GM04504 (cell line): ENCODE results near the gene REST.
"Not testable (repeated sequence)": the region's sequence is repeated elsewhere in the genome, so short reads cannot be mapped to it uniquely, and the experiment has no call there.

Experiments
- DNase-seq: peaks from one replicate; pipeline ENCODE4 v3.0.0-alpha.2; 2012; ENCODE audit warnings: low read depth

REST gene, protein sequence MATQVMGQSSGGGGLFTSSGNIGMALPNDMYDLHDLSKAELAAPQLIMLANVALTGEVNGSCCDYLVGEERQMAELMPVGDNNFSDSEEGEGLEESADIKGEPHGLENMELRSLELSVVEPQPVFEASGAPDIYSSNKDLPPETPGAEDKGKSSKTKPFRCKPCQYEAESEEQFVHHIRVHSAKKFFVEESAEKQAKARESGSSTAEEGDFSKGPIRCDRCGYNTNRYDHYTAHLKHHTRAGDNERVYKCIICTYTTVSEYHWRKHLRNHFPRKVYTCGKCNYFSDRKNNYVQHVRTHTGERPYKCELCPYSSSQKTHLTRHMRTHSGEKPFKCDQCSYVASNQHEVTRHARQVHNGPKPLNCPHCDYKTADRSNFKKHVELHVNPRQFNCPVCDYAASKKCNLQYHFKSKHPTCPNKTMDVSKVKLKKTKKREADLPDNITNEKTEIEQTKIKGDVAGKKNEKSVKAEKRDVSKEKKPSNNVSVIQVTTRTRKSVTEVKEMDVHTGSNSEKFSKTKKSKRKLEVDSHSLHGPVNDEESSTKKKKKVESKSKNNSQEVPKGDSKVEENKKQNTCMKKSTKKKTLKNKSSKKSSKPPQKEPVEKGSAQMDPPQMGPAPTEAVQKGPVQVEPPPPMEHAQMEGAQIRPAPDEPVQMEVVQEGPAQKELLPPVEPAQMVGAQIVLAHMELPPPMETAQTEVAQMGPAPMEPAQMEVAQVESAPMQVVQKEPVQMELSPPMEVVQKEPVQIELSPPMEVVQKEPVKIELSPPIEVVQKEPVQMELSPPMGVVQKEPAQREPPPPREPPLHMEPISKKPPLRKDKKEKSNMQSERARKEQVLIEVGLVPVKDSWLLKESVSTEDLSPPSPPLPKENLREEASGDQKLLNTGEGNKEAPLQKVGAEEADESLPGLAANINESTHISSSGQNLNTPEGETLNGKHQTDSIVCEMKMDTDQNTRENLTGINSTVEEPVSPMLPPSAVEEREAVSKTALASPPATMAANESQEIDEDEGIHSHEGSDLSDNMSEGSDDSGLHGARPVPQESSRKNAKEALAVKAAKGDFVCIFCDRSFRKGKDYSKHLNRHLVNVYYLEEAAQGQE

DNA sequence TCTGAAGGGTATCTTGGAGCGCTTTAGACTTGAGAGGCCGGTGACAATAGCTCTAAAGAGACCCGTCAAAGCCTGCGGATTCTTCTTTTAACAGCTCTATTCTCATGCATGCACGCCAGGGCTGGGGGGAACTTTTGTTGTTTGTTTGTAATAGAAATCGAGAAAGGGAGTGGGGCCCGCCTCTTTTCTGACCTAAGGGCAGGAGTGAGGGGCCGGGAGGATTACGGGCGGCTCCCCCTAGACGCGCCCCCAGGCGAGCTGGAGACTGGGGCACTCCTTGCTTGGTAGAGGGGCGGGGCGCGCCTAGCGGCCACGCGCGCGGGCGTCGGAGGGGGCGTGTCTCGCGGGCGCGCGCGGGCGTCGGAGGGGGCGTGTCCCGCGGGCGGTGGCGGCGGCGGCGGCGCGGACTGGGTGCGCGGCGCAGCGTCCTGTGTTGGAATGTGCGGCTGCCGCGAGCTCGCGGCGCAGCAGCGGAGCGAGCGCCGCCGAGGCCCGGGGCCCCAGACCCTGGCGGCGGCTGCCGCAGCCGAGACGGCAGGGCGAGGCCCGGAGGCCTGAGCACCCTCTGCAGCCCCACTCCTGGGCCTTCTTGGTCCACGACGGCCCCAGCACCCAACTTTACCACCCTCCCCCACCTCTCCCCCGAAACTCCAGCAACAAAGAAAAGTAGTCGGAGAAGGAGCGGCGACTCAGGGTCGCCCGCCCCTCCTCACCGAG, at the start of gene REST:
Gene REST, plus strand, starts transcription at position 412 of the 717 bp plus-strand sequence. CDS start 2,739 bp downstream, outside the sequence.
- DNase-seq: peak; percentile 30

DNA sequence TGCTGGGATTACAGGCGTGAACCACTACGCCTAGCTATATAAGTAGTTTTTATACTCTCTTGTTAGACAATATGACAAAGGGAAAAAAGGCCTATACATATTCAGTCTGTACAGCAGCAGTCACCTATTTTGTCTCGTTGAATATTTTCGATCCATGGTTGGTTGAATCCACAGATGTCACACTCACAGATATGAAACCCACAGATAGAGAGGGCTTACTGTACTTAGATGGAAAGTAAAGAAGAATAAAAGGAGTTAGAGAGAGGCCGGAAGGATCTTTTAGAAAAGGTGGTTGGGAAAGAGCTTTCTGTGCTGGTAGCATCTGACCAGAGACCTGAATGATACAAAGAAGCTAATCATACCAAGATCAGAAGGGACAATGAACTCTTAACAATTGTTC, 47.9 kb upstream of the REST start:
- DNase-seq: no peak

DNA sequence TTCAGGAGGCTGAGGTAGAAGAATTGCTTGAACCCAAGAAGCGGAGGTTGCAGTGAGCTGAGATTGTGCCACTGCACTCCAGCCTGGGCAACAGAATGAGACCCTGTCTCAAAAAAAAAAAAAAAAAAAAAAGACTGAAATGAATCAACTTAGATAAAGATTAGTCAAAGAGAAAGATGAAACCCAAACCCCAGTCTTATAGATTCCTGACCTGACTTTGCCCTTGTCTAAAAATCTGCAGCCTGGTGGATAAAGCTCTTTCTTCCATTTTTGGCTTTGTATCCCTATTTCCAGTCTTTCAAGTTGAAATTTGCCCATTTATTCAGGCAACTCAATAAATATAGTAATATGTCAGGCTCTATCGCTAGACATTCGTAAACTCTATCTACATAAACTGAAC, 46.9 kb upstream of the REST start:
- no peak for DNase-seq

DNA sequence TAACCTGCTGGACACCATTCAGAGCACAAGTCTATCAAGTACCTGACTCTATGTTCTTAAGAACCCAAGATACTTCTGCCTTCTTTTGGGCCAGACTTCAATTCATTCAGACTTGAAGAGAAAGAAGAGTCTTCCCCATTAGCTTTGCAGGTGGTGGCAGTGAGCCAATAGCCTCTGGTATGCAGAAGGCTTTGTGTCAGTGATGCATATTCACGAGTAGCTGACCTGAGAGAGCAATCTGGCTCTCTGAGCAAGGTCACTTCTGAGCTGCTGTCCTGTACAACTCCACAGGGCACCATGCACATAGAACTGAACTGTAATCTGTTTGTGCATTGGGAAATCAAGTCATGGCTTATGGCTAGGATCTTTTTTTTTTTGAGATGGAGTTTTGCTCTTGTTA, 46.3 kb upstream of the REST start:
- no peak for DNase-seq

DNA sequence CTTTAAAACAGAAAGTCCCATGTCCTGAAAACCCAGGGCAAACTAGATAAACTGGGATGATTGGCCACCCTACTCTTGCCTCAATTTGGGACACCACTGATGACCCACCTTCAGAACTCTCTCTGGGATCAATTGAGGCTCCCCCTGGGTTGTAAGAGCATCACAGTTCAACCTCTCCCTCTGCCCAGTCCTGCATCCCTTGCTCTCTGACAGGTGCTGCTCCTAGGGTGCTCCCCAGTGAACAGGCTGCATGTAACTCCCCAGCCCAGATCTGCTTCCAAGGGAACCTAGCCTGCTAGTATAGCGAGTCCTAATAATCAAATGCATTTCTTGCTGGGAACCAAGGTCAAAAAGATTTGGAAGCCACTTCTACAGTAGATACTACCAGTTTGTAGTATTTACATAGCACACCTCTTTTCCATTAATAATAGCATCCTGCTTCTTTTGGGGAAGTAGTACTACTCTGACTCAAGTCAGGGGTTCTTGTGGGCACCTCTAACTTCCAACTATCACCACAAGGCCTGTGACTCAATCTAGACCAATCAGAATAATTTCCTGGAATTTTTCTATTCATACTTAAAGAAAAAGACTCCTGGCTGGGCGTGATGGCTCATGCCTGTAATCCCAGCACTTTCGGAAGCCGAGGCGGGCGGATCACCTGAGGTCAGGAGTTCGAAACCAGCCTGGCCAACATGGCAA, 44.1 kb upstream of the REST start:
- DNase-seq: no peak

DNA sequence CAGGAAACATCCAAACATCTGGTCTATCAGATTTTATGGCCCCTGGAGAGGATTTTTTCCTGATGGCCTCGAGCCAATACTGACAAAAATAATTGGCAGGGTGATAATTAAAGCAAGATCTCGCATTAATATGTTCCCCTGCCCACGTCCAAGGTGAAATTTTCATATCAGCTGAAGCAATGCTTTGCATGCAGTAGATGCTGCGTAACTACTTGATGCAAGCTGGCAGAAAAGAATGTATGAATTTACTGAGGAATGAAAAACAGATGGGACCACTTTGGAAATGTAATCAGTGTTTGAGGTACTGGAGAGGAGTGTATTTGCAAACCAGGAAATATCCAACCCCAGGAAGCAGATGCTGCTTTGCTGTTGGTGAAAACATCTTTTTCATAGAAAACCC, 36.8 kb upstream of the REST start:
- DNase-seq: peak; percentile 27

DNA sequence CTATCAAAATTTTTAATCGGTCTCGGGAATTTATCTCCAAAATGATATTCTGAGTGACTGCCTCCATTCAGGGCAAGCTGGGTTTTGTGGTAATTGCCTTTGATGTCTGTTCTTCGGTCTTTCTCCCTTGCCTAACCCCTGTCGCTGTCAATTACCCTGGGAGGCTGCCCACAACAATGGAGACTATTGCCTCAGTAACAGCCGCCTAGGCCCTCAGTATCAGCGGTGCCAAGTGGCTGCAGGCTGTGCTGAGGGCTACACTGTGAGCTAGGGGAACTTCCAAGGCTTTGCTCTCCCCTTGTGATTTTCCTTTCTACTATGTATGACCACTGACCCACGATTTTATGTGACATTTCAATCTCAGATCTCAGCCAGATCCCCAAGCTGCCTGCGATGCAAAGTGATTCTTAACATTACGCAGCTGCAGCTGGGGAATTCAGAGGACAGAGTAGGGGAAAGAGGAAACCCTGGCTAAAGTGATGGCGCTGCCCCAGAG, 36.3 kb upstream of the REST start:
- DNase-seq: no peak

DNA sequence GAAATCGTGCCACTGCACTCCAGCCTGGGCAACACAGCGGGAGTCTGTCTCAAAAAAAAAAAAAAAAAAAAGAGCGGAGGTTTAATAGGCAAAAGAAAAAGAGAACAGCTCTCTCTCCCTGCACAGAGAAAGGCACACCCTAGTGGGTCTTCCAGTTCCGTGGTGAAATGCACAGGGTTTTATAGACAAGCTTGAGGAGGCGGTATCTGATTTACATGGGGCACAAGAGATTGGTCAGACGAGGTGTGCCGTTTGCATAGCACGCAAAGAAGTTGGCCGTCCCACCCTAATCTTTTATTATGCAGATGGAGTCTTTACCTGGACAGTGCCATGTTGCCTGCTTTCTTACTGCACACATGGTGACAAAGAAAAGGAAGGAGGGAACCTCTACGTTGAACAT, 33.5 kb upstream of the REST start:
- no peak for DNase-seq

DNA sequence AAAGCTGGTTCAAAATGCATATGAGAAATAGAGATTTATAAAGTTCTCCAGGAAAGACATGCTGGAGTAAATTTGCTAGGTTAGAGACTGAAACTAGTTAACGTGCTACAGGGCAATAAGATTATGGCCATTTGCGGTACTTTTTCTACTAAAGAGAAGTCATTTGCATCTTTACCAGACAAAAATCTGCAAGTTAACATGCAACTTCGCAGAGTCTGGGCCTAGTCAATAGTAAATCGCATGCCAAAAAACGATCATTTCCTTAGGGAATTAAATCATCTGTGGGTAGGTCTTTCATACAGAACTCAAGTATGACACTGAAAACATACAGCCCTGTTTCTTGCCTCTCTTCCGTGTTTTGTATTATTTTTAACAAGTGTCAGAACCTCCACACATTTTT, 32.8 kb upstream of the REST start:
- no peak for DNase-seq

DNA sequence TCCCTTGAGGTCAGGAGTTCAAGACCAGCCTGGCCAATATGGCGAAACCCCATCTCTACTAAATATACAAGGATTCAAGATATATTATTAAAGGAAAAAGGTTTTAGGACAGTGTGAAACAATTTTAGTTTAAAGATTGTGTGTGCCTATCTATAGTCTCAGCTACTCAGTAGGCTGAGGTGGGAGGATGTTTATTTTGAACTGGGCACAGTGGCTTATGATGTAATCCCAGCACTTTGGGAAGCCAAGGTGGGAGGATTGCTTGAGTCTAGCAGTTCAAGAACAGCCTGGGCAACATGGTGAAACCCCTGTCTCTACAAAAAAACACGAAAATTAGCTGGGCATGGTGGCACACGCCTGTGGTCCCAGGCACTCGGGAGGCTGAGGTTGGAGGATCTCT, 31.4 kb upstream of the REST start:
- no peak for DNase-seq

DNA sequence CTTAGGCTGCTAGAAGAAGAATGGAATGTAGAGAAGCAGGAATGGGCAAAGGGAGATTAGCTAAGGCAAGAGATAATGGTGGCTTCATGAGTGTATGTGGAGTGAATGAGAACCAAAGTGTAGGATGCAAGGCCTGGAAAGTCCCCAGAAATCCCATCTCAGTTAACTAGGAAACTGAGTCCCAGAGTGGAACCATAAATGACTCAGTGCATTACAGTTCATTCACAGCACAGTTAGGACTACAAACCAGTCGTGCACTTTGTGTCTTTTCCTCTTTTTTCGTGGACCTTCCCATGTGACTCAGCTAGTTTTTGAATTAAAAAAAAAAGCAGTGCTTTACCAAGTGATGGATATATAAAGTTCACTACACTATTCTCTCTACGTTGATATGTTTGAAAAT, 27.7 kb upstream of the REST start:
- DNase-seq: no peak

DNA sequence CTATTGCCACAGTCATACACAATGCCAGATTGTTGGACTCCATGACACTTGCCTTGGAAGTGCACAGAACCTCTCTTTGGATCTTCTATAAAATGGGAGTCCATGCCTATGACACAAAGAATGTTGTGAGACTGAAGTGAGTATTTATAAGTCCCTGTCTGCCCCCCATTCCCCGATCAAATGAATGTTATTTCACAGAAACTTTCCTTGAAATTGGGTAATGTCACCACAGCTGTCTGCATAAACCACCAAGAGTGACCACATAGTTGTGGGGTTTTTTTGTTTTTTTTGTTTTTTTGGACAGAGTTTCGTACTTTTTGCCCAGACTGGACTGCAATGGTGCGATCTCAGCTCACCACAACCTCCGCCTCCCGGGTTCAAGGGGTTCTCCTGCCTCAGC, 27.1 kb upstream of the REST start:
- no peak for DNase-seq

DNA sequence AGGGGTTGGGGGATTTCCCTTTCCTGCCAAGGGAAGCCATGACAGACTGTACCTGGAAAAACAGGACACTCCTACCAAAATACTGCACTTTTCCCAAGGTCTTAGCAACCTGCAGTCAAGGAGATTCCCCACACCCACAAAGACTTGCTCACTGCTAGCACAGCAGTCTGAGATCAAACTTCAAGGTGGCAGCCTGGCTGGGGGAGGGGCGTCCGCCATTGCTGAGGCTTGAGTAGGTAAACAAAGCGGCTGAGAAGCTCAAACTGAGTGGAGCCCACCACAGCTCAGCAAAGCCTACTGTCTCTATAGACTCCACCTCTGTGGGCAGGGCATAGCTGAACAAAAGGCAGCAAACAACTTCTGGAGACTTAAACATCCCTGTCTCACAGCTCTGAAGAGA, 23.2 kb upstream of the REST start:
- DNase-seq: not testable (repeated sequence)

DNA sequence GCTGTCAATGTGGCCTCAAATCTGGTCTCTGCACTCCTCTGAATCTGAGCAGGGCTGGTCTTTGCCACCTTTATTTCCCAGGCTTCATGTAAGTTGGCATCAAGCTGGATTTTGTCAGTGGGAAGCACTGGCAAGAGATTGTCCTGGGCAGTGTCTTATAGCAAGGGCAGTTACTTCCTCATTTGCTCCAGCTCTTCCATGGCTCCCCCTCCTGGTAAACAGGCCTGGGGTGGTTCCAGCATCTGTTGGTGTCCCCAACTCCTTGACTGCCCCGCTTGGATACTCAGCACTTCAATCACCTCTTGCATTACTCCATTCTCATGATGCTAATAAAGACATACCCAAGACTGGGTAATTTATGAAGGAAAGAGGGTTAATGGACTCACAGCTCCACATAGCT, 15.0 kb upstream of the REST start:
- no peak for DNase-seq

DNA sequence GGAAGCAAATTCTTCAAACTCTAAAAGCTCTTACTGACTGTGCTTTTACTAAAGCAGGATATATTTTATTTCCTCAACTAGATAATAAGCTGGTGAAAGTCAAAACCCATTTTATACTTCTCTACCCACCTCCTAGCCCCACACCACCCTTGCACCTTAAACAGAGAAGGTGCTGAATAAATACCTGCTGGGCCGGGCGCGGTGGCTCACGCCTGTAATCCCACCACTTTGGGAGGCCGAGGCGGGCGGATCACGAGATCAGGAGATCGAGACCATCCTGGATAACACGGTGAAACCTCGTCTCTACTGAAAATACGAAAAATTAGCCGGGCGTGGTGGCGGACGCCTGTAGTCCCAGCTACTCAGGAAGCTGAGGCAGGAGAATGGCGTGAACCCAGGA, 9.9 kb upstream of the REST start:
- DNase-seq: not testable (repeated sequence)

DNA sequence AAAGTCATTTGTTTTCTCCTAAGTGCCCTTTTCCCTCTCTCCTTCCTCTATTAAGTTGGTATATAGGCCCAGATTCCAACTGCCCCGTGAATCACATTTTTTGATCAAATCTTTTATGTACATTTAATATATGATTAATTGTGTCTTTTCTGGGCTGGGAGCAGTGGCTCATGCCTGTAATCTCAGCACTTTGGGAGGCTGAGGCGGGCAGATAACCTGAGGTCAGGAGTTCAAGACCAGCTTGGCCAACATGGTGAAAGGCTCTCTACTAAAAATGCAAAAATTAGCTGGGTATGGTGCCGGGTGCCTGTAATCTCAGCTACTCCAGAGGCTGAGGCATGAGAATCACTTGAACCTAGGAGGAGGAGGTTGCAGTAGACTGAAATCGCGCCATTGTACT, 7.5 kb upstream of the REST start:
- not testable (repeated sequence) for DNase-seq

DNA sequence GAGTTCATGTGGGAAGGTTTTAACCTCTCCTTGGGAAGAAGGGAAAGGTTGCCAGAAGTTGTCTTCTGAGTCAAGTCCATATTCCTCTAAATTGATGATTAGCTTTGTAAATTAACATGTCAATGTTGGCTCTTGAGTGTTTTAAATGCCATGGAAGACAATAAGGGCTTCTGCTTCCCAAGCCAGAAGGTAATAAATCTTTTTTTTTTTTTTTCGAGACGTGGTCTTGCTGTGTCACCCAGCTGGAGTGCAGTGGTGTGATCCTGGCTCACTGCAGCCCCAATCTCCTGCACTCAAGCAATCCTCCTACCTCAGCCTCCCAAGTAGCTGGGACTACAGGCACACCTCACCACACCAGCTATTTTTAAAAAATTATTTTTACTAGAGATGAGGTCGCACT, 5.0 kb upstream of the REST start:
- no peak for DNase-seq

DNA sequence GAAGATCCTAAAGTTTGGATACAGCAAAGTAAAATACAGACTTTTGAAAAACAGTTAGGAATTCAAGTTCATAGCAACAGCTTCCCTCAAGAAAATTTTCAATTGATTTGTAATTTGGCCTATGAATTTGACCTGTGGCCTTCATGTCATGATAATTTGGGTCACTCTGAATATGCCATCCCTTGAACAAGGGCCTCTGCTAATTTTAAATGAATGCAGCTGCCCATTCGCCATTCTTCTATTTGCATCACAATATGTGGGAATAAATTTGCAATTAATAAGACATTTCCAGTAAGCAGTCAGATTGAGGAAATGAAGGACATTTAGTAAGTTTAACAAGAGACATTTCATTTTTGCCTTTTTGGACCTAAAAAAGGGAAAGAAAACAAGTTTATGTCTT, 1.9 kb upstream of the REST start:
- no peak for DNase-seq

DNA sequence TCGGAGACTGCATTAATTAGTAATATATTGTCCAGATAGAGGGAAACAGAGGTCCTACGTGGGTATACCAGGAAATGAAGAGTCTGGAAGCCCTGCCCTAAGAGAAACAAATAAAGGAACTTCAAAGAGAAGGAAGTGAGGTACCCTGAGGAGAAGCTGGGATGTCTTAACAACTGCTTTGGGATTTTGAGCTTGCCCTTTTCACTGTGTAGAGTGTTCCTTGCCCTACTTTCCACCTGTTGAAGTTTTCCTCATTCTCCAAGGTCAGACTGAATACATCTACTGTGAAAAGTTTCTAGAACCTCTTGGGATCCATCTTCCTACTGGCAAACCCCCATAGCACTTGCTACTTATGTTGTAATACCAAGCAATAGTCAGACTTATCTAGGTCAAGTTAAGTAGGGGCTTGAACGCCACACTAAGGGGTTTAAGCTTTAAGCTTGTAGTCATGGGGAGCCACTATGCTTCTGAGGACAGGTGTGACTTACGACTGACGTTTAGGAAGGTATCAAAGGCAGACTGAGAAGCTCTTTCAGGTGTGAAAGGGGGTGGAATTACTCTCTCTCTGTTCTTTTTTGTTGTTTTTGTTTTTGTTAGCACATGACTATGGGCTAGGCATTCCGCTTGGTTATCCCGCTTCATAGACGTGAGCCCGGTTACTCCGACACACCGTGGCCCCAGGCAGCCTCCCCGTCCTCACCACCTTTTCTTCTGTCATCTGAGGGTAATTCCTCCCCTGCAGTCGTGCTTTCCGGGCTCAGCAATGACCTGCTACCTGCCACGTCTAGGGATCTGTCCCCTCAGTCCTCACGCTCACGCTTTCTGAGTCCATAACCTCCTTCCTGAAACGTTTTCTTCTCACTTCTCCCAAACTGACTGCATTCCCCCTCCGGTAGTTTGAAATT, 959 bp upstream of the REST start:
- no peak for DNase-seq
